M059J (cell line): Measurements from ENCODE around the gene SMC1A. TPM values are rescaled to one million over a fixed set of nuclear protein-coding genes. Genes with fewer than 3 reads are reported as not detected.
A peak's percentile ranks its signal among the peaks of the same experiment; 100 is the strongest.
"Not testable (repeated sequence)": the region's sequence is repeated elsewhere in the genome, so short reads cannot be mapped to it uniquely, and the experiment has no call there.

Experiments
- DNase-seq: peaks from one replicate; pipeline ENCODE4 v3.0.0-alpha.2; 2012; ENCODE audit warnings: low read depth
- total RNA-seq: library from RNA; depleted of rRNA; stranded (reverse); fragments of >200 nt; shearing (Covaris generic); gene quantifications from 2 replicates; pipeline ENCODE4 v1.2.3, GENCODE V29; 2014

Gene SMC1A
- total RNA-seq, 1 experiment from 2014 or later, result 80.2 TPM

DNA sequence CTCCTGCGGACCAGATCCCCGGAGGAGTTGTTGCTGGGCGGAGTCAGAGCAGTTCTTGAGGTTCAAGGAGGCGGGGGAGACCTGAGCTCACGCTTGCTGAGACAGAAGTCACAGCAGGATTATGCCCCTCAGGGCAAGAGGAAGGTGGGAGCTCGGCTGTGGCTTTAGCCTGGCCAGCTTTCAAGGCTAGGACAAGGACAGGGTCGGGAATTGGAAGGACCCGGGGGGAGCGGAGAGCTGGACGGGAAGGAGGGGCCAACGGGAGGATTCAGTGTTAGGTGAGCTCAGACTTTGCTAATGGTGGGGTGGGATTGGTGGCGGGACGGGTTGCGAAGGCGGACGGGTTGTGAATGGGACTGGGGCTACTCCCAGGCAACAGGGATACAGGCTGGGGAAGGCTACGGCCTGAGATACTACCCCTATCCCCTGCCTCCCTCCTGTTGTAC is 430 bp upstream of the SMC1A start, which contains the start of gene RIBC1:
Gene RIBC1 (plus strand): TSS at position 13 of the 446 bp plus-strand sequence. CDS start 3,404 bp downstream, outside the sequence.
- DNase-seq, result no peak

DNA sequence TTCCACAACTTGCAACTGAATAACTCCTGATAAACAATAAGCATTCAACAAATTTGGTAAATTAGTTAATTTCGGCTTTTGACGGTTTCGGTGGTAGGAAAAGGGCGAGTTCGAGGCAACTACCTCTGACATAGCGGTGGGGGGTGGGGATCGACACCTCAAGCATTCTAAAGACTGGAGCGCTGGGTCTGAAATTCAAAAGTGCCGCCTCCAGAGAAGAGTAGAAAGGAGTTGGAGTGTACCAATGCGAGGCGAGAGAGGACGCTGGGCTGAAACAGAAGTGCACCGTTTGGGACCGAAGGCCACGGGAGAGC is 725 bp downstream of the SMC1A start:
- no peak for DNase-seq

GRCh38 chrX:53421125-53421524 is 1.3 kb downstream of the SMC1A start:
- DNase-seq, result peak; percentile 7

DNA sequence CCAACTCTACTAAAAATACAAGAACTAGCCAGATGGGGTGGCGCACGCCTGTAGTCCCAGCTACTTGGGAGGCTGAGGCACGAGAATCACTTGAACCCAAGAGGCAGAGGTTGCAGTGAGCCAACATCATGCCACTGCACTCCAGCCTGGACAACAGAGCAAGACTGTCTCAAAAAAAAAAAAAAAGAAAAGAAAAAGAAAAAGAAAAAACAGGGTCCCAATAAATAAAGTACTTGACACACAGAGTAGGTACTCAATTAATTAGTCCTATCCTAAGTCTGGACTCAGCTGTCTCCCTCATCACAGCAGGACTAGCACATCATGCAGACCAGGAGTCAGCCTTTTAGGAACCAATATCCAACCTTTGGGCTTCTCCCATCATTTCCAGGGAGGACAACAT is 2.1 kb downstream of the SMC1A start:
- DNase-seq, result not testable (repeated sequence)

GRCh38 chrX:53412446-53412845 is 10.0 kb downstream of the SMC1A start:
- DNase-seq, result no peak

GRCh38 chrX:53403535-53403934 is 18.9 kb downstream of the SMC1A start:
- DNase-seq, result no peak

- no peak for DNase-seq
Observed at GRCh38 chrX:53398216-53398615, 24.2 kb downstream of the SMC1A start.

DNA sequence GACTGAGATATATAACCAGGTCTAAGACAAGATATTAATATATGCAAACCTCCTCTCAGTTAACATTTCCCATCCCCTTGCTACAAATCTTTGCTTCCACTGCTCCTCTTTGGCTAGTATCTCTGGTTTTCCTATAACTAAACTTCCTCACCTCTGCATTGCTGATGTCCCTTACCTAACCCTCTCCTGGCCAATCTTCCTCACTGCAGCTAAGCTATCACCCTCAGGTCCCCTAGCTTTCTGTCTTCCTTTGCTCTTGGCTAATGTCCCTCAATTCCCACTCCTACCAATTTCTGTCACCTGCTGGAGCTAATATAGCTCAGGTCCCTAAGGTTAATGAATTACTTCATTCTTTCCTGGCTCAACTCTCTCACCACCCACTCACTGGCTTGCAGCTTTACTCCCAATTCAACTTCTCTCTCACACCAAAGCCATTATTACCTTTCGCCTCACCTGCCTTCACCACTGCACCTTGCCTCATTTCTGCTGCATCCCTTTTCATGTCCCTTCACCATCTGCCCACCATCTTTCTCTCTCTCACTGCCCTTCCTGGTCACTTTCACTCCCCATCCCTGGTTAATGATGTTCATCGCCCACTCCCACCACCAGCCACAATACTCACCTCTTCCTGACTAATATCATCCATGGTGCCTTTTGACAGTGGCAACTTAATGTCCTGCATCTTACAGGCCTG is 26.7 kb downstream of the SMC1A start:
- DNase-seq, result no peak

GRCh38 chrX:53383376-53384076 is 38.9 kb downstream of the SMC1A start:
- no peak for DNase-seq

GRCh38 chrX:53379747-53380146 is 42.7 kb downstream of the SMC1A start:
- no peak for DNase-seq

DNA sequence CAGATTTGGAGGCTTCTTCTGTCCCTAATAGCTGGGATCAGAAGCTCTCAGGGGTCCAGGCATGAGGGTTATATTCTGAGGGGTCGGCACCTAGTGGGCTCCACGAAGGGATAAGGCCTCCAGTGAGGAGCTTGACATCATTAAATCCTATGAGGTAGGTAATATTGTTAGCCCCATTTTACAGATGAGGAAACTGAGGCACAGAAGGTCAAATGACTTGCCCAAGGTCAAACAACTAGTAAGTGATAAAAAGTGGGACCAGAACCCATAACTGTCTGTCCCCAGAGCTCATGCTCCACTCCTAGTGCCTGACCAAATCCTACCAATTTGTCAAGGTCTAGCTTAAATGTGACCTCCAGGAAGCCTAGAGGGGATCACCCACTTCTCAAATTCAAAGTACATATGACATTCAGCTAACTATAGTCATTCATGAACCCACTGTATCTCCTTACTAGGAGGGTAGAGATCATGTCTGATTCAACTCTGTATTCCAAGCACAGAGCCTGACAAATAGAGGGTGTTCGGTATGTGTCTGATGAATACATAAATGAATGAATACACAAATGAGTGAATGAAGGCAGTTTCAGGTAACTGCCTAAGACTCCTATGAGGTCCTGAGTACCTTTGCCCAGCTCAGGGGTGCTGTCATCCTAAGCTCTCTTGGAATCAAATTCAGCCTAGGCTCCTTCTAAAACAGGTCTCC is 43.3 kb downstream of the SMC1A start:
- no peak for DNase-seq

GRCh38 chrX:53377464-53377863 is 45.0 kb downstream of the SMC1A start:
- no peak for DNase-seq

DNA sequence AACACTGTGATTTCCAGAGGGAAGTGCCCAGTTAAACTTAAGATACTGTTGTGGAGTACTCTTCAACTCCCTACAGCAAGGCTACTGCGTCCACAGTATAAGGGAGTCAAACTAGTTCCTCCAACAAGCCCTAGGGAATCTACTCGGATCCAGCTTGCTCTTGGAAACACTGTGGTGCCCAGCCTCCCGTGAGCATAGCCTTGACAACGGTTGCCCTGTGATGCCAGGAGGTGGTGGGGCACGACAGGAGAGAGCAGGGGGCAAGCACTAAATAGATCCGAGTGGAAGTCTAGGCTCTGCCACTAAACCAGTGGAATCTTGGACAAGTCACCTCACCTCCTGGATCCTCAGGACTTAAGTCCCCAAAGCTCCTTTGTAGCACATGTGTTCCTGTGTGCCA is 45.6 kb downstream of the SMC1A start:
- no peak for DNase-seq

DNA sequence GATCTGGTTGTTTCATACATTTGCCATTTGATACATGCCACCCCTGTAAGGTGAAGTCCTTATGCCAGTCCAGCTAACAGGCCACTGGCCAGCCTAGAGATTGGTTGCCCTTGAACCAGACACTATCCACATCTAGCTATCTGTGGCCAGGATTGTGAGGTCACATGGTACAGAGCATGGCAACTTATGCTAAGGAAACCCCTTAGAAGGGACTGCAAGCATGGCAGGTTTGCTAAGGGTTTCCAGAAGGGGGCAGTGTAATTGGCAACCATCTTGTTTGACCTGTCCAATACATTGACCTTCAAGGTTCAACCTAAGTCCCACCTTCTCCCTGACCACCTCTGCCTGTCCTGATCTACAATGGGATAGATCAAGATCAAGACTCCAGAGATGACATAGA is 47.5 kb downstream of the SMC1A start:
- DNase-seq, result no peak

GRCh38 chrX:53374222-53374820 is 48.1 kb downstream of the SMC1A start:
- peak; percentile 13 for DNase-seq

- DNase-seq, result no peak
Observed at GRCh38 chrX:53373307-53373706, 49.1 kb downstream of the SMC1A start.

GRCh38 chrX:53366454-53366853 is 56.0 kb downstream of the SMC1A start:
- not testable (repeated sequence) for DNase-seq

DNA sequence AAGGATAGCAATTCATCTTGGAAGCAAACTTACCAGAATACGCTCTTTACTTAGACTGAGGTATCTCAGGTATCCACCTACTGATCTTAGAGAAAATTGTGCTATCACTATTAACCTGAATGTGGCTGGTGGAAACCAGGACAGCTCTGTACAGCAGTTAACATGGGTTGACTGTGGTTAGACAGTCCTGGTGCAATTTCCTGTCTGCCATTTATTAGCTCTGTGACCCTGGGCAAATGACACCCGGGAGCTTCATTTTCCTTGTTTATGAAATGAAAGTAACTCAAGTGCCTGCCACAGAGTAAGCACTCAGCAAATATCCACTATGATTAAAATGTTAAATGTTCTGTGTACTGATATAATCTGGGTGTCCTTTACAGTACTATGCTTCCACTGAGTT is 60.0 kb downstream of the SMC1A start:
- DNase-seq, result peak; percentile 12

DNA sequence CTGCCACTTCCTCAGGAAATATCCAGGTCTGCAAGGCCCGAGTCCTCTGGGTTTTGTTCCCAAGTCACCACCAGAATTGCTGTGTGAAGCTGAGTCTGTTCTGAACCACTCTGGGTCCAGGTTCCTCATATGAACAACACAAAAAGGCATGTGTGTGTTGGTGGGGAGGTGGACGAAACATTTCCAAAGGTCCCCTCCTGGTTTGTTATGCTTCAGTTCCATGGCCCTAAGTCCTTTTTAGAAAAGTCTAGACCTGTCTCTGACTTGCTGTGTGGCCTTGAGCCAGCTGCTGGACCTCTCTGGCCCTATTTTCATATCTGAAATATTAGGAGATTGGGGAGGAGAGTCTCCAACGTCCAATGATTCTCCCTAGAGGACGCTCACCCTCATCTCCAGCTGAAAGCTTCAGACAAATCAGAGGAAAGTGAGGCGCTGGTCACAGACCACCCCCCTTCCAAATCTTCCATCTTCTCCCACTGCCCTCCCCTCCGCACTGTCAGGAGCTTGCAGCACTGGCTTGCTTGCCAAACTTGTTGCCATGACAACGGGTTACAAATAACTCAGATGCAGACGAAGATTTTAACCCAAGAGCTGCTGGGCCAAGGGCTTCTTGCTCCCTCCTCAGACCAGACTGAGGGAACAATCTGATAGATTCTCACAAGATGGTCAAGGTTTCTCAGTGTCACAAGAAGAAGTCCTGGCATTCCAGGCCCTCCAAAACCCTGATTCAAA is 64.5 kb downstream of the SMC1A start:
- DNase-seq, result peak; percentile 38

DNA sequence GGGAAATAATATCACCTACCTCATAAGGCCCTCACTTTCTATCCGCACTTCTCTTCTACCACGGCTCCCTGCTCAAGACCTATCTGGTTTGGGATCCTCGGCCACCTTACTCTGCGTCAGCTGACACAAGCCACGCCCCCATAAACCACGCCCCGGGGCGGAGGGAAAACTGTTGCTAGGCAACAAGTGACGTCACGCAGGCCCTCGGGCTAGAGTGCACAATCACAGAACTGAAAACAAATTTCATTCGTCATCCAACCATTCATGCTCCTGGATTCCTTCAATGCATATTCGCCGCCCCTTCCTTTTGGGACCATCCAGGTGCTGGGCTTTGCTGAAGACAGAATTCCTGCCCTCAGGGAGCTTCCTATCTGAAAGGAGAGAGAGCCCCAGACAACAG is 66.3 kb downstream of the SMC1A start:
- peak; percentile 22 for DNase-seq

GRCh38 chrX:53354669-53355068 is 67.8 kb downstream of the SMC1A start:
- DNase-seq, result no peak

DNA sequence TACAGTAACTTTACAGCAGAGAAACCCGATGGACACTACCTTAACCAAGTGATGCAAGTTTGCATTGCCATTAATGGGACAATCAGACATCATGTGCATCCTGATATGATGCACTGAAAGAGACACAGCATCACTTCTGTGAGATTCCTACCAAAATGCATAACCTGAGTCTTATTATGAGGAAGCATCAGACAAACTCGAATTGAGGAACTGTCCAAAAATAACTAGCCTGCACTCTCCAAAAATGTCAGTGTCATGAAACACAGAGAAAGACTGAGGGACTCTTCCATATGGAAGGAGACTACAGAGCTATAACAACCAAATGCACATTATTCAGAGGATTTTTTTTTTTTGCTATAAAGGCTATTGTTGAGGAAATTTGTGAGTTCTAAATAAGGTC is 74.5 kb downstream of the SMC1A start:
- DNase-seq, result no peak
